GM23338 (cell line): ENCODE results near the gene SLC9A3.

Source experiments
- ETS1 ChIP-seq: IDR thresholded peaks from 2 replicates; pipeline ENCODE4 v1.6.1; 2016; ENCODE audit warnings: antibody characterized with exemption
- EZH2phosphoT487 ChIP-seq: fragments of 200-600 bp; sonication (generic); IDR thresholded peaks from one replicate; pipeline ENCODE4 v1.8.1; 2018; ENCODE audit warnings: antibody characterized with exemption; ENCODE audit not compliant: unreplicated experiment
- JUNB ChIP-seq: IDR thresholded peaks from one replicate; pipeline ENCODE4 v1.6.1; 2016; ENCODE audit warnings: antibody characterized with exemption; ENCODE audit not compliant: unreplicated experiment
- POLR2AphosphoS5 ChIP-seq: IDR thresholded peaks from 2 replicates; pipeline ENCODE4 v1.6.1; 2016; ENCODE audit warnings: antibody characterized with exemption, low read depth
- TF ChIP-seq, protein P1 (sequence below): IDR thresholded peaks from one replicate; pipeline ENCODE4 v1.6.1; 2018; ENCODE audit warnings: antibody characterized with exemption; ENCODE audit not compliant: unreplicated experiment
- TF ChIP-seq, protein P2 (sequence below), 2 experiments: fragments of 200-600 bp in 1 of 2; sonication (generic) in 1 of 2; conservative IDR thresholded peaks; 2 replicates each; pipeline versions ENCODE4 v1.5.1 to v1.6.1; 2016 to 2017; ENCODE audit warnings: antibody characterized with exemption in 2 of 2, low read depth in 2 of 2, mild to moderate bottlenecking in 2 of 2, moderate library complexity in 1 of 2

DNA sequence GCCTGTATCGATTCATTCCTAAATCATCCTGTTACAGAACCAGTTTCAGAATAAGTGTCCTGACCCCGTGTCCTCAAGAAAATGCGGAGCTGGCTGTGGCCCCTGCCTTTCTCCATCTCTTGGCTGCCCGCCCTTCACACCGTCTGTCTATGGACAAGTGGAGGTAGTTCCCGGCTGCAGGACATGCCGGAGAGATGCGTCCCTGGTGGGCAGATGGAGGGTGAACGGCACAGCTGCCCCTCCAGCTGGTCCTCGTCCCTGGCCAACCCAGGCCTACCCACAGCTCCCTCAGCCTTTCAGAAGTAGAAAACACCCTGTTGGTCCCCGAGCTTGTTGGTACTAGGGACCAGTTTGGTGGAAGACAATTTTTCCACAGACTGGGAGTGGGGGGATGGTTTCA is 96.0 kb downstream of the SLC9A3 start:
- TF ChIP-seq, protein P1, sequence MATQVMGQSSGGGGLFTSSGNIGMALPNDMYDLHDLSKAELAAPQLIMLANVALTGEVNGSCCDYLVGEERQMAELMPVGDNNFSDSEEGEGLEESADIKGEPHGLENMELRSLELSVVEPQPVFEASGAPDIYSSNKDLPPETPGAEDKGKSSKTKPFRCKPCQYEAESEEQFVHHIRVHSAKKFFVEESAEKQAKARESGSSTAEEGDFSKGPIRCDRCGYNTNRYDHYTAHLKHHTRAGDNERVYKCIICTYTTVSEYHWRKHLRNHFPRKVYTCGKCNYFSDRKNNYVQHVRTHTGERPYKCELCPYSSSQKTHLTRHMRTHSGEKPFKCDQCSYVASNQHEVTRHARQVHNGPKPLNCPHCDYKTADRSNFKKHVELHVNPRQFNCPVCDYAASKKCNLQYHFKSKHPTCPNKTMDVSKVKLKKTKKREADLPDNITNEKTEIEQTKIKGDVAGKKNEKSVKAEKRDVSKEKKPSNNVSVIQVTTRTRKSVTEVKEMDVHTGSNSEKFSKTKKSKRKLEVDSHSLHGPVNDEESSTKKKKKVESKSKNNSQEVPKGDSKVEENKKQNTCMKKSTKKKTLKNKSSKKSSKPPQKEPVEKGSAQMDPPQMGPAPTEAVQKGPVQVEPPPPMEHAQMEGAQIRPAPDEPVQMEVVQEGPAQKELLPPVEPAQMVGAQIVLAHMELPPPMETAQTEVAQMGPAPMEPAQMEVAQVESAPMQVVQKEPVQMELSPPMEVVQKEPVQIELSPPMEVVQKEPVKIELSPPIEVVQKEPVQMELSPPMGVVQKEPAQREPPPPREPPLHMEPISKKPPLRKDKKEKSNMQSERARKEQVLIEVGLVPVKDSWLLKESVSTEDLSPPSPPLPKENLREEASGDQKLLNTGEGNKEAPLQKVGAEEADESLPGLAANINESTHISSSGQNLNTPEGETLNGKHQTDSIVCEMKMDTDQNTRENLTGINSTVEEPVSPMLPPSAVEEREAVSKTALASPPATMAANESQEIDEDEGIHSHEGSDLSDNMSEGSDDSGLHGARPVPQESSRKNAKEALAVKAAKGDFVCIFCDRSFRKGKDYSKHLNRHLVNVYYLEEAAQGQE = no peak
- TF ChIP-seq EZH2phosphoT487 = no peak
- TF ChIP-seq, protein P2, sequence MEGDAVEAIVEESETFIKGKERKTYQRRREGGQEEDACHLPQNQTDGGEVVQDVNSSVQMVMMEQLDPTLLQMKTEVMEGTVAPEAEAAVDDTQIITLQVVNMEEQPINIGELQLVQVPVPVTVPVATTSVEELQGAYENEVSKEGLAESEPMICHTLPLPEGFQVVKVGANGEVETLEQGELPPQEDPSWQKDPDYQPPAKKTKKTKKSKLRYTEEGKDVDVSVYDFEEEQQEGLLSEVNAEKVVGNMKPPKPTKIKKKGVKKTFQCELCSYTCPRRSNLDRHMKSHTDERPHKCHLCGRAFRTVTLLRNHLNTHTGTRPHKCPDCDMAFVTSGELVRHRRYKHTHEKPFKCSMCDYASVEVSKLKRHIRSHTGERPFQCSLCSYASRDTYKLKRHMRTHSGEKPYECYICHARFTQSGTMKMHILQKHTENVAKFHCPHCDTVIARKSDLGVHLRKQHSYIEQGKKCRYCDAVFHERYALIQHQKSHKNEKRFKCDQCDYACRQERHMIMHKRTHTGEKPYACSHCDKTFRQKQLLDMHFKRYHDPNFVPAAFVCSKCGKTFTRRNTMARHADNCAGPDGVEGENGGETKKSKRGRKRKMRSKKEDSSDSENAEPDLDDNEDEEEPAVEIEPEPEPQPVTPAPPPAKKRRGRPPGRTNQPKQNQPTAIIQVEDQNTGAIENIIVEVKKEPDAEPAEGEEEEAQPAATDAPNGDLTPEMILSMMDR (conservative IDR thresholded peaks at IDR 0.05; ENCODE audit: low read depth in 2 of 2) = no peak
- TF ChIP-seq JUNB = no peak
- TF ChIP-seq POLR2AphosphoS5 = no peak
- TF ChIP-seq ETS1 = no peak
